Inflammatory macrophage (primary cell): ENCODE measurements around the gene CPTP.

ENCODE experiments used
- DNase-seq, 2 donors: peaks; one replicate each; pipeline ENCODE4 v3.0.0-alpha.2; 2020 to 2022

The CPTP gene

DNA sequence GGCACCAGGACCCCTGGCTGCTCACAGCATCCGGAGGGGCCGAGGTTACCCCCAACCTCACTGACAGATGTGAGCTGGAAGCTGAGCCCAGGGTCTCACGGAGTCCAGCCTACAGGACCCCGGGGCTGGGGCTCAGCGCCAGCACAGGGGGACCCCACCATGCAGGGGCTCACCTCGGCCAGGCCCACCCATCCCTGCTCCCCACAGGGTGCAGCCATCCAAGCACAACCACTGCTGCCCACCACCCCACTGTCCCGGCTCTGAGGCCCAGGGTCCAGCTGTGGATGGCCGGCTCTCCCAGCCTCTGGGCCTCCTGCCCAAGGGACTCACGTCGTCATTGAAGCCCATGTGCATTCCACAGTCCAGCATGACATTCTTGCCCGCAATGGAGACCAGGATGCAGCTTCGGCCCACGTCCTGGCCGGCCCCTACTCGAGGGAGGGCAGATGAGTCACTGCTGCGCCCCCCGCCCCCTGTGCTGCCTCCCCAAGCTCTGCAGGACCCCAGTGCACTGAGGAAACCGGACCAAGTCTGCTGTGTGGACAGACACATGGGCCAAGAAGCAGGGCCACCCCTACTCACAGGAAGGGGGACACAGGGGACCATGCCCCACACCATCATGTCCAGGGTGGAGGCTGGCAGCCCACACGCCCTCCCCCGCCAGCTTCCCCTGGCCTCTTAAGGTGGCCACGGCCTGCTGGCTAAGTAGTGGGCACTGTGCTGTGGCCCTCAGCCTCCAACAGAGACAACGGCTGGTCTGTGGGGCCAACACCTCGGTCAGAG, 3.7 kb upstream of the CPTP start:
- DNase-seq = no peak

GRCh38 chr1:1321477-1321876, 3.1 kb upstream of the CPTP start:
- DNase-seq = no peak

DNA sequence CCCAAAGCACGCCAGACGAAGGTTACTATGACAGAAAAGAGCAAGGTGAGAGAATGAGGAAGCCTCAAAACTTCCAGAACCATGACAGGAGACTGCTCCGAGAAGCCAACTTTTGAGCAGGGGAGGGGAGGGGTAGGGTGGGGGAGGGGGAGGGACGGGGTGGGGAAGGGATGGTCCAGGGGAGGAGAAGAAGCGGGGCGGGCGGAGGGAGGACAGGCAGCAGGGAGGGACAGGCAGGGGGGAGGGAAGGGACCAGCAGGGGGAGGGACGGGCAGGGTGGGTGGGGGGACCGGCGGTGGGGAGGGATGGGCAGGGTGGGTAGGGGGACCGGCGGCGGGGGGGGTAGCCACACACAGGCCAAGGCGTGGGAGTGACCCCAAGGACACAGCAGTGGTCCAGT, 2.2 kb upstream of the CPTP start:
- DNase-seq = no peak

DNA sequence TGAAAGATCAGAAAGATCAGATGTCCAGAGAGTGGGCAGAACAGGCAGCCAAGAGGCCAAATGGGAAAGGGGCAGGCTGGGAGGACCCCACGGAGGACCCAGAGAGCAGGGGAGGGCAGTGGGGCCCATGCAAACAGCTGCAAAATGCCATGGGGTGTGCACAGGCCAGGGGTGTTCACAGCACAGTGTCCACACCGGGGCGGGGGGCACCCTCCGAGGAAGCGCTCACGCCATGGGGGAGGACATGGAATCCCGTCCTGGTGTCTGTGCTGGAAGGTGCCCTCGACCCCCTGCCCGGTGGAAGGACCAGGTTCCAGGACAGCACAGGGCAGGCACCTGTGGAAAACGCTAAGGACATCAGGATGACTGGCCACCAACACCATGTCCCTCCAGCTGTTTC, 1.6 kb upstream of the CPTP start:
- DNase-seq = no peak

- no peak for DNase-seq
Measured at GRCh38 chr1:1324084-1324523, 498 bp upstream of the CPTP start.

GRCh38 chr1:1325288-1326074, 879 bp downstream of the CPTP start:
- peak in 1 of 2 donors; percentile 15 for DNase-seq

DNA sequence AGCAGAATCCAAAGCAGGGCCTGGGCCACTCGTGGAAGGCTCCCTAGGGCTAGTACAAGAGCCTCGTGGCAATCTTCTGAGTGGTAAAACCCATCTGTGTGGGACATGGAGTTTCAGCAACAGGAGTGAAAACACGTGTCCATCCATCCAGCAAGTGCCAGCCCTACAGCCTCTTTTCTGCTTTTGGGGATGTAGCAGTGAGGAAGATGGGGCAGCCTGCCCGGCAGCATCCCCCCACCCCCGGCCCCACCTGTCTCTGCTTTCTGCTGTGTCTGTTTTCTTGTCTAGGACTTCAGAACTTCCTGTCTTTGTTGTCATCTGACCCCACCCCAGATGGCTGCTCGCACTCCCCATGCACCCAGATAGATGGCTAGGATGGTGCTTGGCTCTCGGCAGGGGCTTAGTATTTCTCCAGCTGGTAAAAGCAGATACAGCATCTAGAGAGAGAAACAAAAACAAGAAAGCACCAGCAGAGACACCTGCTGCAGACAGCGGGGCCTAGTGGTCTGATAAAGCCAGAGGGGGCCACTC, 1.5 kb downstream of the CPTP start:
- no peak for DNase-seq

- no peak for DNase-seq
Measured at GRCh38 chr1:1327291-1327690, 2.7 kb downstream of the CPTP start.

DNA sequence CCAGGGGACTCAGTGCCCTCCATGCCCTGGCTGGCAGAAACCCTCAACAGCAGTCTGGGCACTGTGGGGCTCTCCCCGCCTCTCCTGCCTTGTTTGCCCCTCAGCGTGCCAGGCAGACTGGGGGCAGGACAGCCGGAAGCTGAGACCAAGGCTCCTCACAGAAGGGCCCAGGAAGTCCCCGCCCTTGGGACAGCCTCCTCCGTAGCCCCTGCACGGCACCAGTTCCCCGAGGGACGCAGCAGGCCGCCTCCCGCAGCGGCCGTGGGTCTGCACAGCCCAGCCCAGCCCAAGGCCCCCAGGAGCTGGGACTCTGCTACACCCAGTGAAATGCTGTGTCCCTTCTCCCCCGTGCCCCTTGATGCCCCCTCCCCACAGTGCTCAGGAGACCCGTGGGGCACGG, 3.7 kb downstream of the CPTP start:
- no peak for DNase-seq

GRCh38 chr1:1329304-1330210, 5.0 kb downstream of the CPTP start:
- DNase-seq = no peak

DNA sequence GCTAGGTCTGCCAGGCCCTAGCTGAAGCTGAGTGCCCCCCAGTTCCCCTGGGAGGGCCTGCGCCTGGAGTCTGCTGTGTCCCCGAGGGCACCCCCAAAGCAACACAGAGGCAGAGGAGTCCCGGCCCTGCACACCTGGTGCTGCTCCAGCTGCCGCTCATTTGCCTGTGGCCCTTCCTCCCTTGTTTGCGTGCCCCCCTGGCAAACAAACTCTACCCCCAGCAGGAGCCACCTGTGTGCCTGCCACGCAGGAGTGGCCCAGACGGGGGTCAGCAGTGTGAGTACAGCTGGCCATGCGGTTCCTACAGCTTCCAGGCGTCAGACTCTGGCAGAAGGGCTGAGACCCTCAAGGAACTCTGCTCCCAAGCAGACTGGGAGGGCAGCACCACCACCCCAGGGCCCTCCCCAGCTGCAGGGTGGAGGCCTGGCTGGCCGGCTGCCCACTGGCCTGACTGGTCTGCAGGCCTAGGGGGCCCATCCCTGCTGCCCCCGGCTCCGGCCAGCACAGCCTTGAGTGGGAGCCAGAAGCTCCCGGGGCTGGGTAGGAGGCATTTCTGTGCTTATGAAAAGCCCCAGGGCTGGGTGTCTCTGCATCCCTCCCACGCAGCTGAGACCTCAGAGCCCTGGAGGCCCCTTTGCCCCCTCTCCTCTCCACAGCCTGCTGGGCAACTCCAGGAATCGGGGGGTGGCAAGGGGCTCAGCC, 5.9 kb downstream of the CPTP start:
- no peak for DNase-seq

- DNase-seq = no peak
Measured at GRCh38 chr1:1331068-1331965, 6.7 kb downstream of the CPTP start, which contains the start of gene TAS1R3. TSS of gene TAS1R3 (plus strand) at chr1:1331280. CDS start at chr1:1331346, 66 bp downstream.

- no peak for DNase-seq
Measured at GRCh38 chr1:1332031-1332755, 7.6 kb downstream of the CPTP start.

DNA sequence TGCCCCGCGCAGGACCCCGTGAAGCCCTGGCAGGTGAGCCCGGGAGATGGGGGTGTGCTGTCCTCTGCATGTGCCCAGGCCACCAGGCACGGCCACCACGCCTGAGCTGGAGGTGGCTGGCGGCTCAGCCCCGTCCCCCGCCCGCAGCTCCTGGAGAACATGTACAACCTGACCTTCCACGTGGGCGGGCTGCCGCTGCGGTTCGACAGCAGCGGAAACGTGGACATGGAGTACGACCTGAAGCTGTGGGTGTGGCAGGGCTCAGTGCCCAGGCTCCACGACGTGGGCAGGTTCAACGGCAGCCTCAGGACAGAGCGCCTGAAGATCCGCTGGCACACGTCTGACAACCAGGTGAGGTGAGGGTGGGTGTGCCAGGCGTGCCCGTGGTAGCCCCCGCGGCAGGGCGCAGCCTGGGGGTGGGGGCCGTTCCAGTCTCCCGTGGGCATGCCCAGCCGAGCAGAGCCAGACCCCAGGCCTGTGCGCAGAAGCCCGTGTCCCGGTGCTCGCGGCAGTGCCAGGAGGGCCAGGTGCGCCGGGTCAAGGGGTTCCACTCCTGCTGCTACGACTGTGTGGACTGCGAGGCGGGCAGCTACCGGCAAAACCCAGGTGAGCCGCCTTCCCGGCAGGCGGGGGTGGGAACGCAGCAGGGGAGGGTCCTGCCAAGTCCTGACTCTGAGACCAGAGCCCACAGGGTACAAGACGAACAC, 8.3 kb downstream of the CPTP start:
- no peak for DNase-seq

- DNase-seq = no peak
Measured at GRCh38 chr1:1333551-1334241, 9.1 kb downstream of the CPTP start.

DNA sequence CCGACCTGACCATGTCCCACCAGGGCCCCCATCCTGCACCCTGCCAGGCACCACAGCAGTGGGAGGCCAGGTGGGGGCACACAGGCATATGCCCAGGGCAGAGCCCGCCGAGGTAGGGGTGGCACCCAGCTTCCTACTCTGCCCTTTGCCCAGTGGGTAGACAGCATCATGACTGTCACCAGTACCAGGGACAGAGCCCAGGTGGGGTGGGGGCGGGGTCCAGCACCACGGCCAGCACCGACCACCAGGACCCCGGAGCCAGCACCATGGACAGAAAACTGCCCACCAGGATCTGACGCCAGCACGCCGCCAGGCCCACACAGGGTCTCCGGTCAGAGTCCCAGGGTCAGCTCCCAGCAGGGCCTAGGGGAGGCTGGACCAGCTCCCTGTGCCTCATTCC, 10.2 kb downstream of the CPTP start:
- no peak for DNase-seq

DNA sequence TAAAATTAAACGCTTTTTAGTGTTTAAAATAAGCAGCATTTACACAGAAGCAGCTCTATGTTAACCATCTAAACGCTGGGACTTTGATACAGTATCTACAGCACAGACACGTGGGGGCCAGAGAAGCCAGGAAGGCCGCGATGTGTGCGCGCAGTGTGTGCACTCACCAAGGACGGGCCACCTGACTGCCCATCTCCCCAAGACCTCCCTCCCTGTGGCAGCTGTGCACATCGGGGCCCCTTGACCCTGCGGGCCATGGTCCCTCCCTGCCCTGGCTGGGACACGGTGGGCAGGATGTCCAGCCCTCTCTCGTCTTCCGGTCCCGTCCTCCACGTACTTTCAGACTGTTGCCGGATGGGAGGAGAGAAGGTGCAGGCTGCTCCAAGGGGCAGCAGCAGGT, 10.7 kb downstream of the CPTP start:
- DNase-seq = no peak

- DNase-seq = no peak
Measured at GRCh38 chr1:1335792-1336248, 11.2 kb downstream of the CPTP start.

GRCh38 chr1:1336446-1336845, 11.8 kb downstream of the CPTP start:
- no peak for DNase-seq
